HG02588 (cell line): ENCODE data around the gene MUSTN1.

Experiments
- ATAC-seq: cut with Tn5 transposase; IDR thresholded peaks from one replicate; pipeline ENCODE4 v1.9.1; 2021; ENCODE audit warnings: mild to moderate bottlenecking, moderate library complexity; ENCODE audit not compliant: unreplicated experiment

Gene MUSTN1

GRCh38 chr3:52834871-52835501 is at the start of gene MUSTN1:
Gene MUSTN1, minus strand, starts transcription at chr3:52835019. Its CDS starts 71 bp downstream, at chr3:52834948.
- ATAC-seq = no peak

- ATAC-seq = no peak
These were observed 47.6 kb upstream of the MUSTN1 start for GRCh38 chr3:52882377-52882776.

GRCh38 chr3:52881871-52882270 is 47.1 kb upstream of the MUSTN1 start:
- no peak for ATAC-seq

- no peak for ATAC-seq
These were observed 45.7 kb upstream of the MUSTN1 start for GRCh38 chr3:52880474-52880873.

GRCh38 chr3:52880047-52880446 is 45.2 kb upstream of the MUSTN1 start:
- no peak for ATAC-seq

- ATAC-seq = no peak
These were observed 44.8 kb upstream of the MUSTN1 start for GRCh38 chr3:52879581-52879980.

- ATAC-seq = no peak
These were observed 44.3 kb upstream of the MUSTN1 start for GRCh38 chr3:52879090-52879489.

GRCh38 chr3:52877085-52877484 is 42.3 kb upstream of the MUSTN1 start:
- no peak for ATAC-seq

GRCh38 chr3:52874864-52875587 is 40.2 kb upstream of the MUSTN1 start:
- ATAC-seq = no peak

- ATAC-seq = no peak
These were observed 39.4 kb upstream of the MUSTN1 start for GRCh38 chr3:52874160-52874701.

- no peak for ATAC-seq
These were observed 38.8 kb upstream of the MUSTN1 start for GRCh38 chr3:52873433-52874159.

GRCh38 chr3:52872245-52872644 is 37.4 kb upstream of the MUSTN1 start:
- ATAC-seq = no peak

- no peak for ATAC-seq
These were observed 36.9 kb upstream of the MUSTN1 start for GRCh38 chr3:52871761-52872160.

GRCh38 chr3:52870471-52870870 is 35.7 kb upstream of the MUSTN1 start:
- ATAC-seq = no peak

GRCh38 chr3:52866427-52866826 is 31.6 kb upstream of the MUSTN1 start:
- ATAC-seq = no peak

GRCh38 chr3:52865994-52866393 is 31.2 kb upstream of the MUSTN1 start:
- ATAC-seq = no peak

- ATAC-seq = no peak
These were observed 25.6 kb upstream of the MUSTN1 start for GRCh38 chr3:52860424-52860768.

- ATAC-seq = no peak
These were observed 25.0 kb upstream of the MUSTN1 start for GRCh38 chr3:52859686-52860423.

- no peak for ATAC-seq
These were observed 23.0 kb upstream of the MUSTN1 start for GRCh38 chr3:52857864-52858263.

GRCh38 chr3:52857133-52857532 is 22.3 kb upstream of the MUSTN1 start:
- ATAC-seq = no peak

GRCh38 chr3:52856666-52857065 is 21.8 kb upstream of the MUSTN1 start:
- ATAC-seq = no peak
